ENCODE measurements around the gene NUP85. TPM values are rescaled to one million over a fixed set of nuclear protein-coding genes. Genes with fewer than 3 reads are reported as not detected.
A peak's percentile ranks its signal among the peaks of the same experiment; 100 is the strongest.

The NUP85 gene
- total RNA-seq, 1 donor from 2014 or later: 63.7 TPM

- H3K27ac ChIP-seq: no peak overlapping the region
Observed at GRCh38 chr17:75244133-75244866, 38.8 kb downstream of the NUP85 start.

GRCh38 chr17:75245011-75245410, 39.5 kb downstream of the NUP85 start:
- intact Hi-C loops (cut with DNase I): no loop called here

More at GRCh38 chr17:75244133-75244866, 38.8 kb downstream of the NUP85 start:
- DNase-seq: no peak
- intact Hi-C loops (cut with DNase I): no loop called here
- peak; percentile 46 for ATAC-seq
- H3K4me3 ChIP-seq: no peak overlapping the region
- H3K36me3 ChIP-seq: peaks cover 73% of the 10 kb centered on the region
- no peaks in the 10 kb centered on the region for H3K9me3 ChIP-seq
- TF ChIP-seq CTCF (IDR thresholded peaks at IDR 0.05): no peak
- H3K27me3 ChIP-seq: no peaks in the 10 kb centered on the region
- no peaks in the 10 kb centered on the region for H3K4me1 ChIP-seq

GRCh38 chr17:75246404-75246803, 40.9 kb downstream of the NUP85 start:
- no peaks in the 10 kb centered on the region for H3K9me3 ChIP-seq

More at GRCh38 chr17:75245011-75245410, 39.5 kb downstream of the NUP85 start:
- H3K36me3 ChIP-seq: peaks cover 66% of the 10 kb centered on the region
- H3K27me3 ChIP-seq: no peaks in the 10 kb centered on the region
- ATAC-seq (no peak), DNase-seq (no peak)
- H3K4me3 ChIP-seq: no peak overlapping the region
- H3K27ac ChIP-seq: no peak overlapping the region
- H3K4me1 ChIP-seq: peaks cover 7% of the 10 kb centered on the region
- H3K9me3 ChIP-seq: no peaks in the 10 kb centered on the region
- TF ChIP-seq CTCF (IDR thresholded peaks at IDR 0.05): no peak

GRCh38 chr17:75249564-75249963, 44.1 kb downstream of the NUP85 start:
- no peak for ATAC-seq

More at GRCh38 chr17:75246404-75246803, 40.9 kb downstream of the NUP85 start:
- no peaks in the 10 kb centered on the region for H3K27me3 ChIP-seq
- H3K36me3 ChIP-seq: peaks cover 52% of the 10 kb centered on the region
- no peak for DNase-seq
- H3K27ac ChIP-seq: no peak overlapping the region
- no peak overlapping the region for H3K4me3 ChIP-seq
- no peak for ATAC-seq
- intact Hi-C loops (cut with DNase I): no loop called here
- no peak for TF ChIP-seq CTCF (IDR thresholded peaks at IDR 0.05)
- peaks cover 13% of the 10 kb centered on the region for H3K4me1 ChIP-seq

GRCh38 chr17:75250009-75250471, 44.6 kb downstream of the NUP85 start:
- no peak overlapping the region for H3K27ac ChIP-seq
- H3K36me3 ChIP-seq: peaks cover 16% of the 10 kb centered on the region
- H3K4me1 ChIP-seq: peaks cover 13% of the 10 kb centered on the region
- H3K4me3 ChIP-seq: no peak overlapping the region
- DNase-seq (no peak), ATAC-seq (peak; percentile 53)
- no peaks in the 10 kb centered on the region for H3K27me3 ChIP-seq
- intact Hi-C loops (cut with DNase I): no loop called here
- H3K9me3 ChIP-seq: no peaks in the 10 kb centered on the region
- TF ChIP-seq CTCF (IDR thresholded peaks at IDR 0.05): no peak

More at GRCh38 chr17:75249564-75249963, 44.1 kb downstream of the NUP85 start:
- intact Hi-C loops (cut with DNase I): no loop called here
- no peaks in the 10 kb centered on the region for H3K27me3 ChIP-seq
- no peak for TF ChIP-seq CTCF (IDR thresholded peaks at IDR 0.05)
- no peak overlapping the region for H3K27ac ChIP-seq
- DNase-seq: no peak
- H3K9me3 ChIP-seq: no peaks in the 10 kb centered on the region
- peaks cover 21% of the 10 kb centered on the region for H3K36me3 ChIP-seq
- peaks cover 13% of the 10 kb centered on the region for H3K4me1 ChIP-seq
- H3K4me3 ChIP-seq: no peak overlapping the region
